Gastroesophageal sphincter (tissue), 4 donors: Measurements from ENCODE around the gene CDH4. TPM values are rescaled to one million over a fixed set of nuclear protein-coding genes. Genes with fewer than 3 reads are reported as not detected.
A peak's percentile ranks its signal among the peaks of the same experiment; 100 is the strongest.

Source experiments
- ATAC-seq: fragments of 150-250 bp; one replicate; pipeline ENCODE4 v1.9.1; 2016; ENCODE audit warnings: mild to moderate bottlenecking, moderate library complexity
- H3K27ac ChIP-seq, 4 donors: fragments of 200-600 bp; sonication (generic) in 3 of 4; 1 replicate in 3 of 4; 2 replicates in 1 of 4; pipeline ENCODE4 v1.5.1; 2016 to 2019
- H3K27me3 ChIP-seq: fragments of 200-600 bp; sonication (generic); one replicate; pipeline ENCODE4 v1.5.1; 2019
- H3K36me3 ChIP-seq, 2 donors: fragments of 200-600 bp; sonication (generic); one replicate each; pipeline ENCODE4 v1.5.1; 2019; ENCODE audit warnings: control low read depth in 1 of 2
- H3K4me1 ChIP-seq, 3 donors: fragments of 200-600 bp; sonication (generic); 1 replicate in 2 of 3; 2 replicates in 1 of 3; pipeline ENCODE4 v1.5.1; 2016 to 2019; ENCODE audit warnings: control low read depth in 2 of 3
- H3K4me3 ChIP-seq, 2 donors: fragments of 200-600 bp; sonication (generic); one replicate each; pipeline ENCODE4 v1.5.1; 2019; ENCODE audit warnings: mild to moderate bottlenecking in 1 of 2, moderate library complexity in 1 of 2
- H3K9me3 ChIP-seq, 3 donors: fragments of 200-600 bp; sonication (generic); one replicate each; pipeline ENCODE4 v1.5.1; 2017 to 2019; ENCODE audit warnings: control low read depth in 2 of 3
- CTCF ChIP-seq, 4 experiments: fragments of 200-600 bp in 2 of 4; fragments of 450-650 bp in 2 of 4; sonication (generic) in 1 of 4; IDR thresholded peaks; one replicate each; pipeline ENCODE4 v1.5.1; 2017 to 2019; ENCODE audit warnings: antibody characterized with exemption in 4 of 4, mild to moderate bottlenecking in 2 of 4, moderate library complexity in 2 of 4
- EP300 ChIP-seq: sonication (generic); formaldehyde crosslinking; IDR thresholded peaks from one replicate; pipeline ENCODE4 v1.6.1; 2017; ENCODE audit warnings: antibody characterized with exemption, mild to moderate bottlenecking
- POLR2A ChIP-seq, 2 donors: fragments of 450-650 bp; IDR thresholded peaks; one replicate each; pipeline ENCODE4 v1.6.1; 2017; ENCODE audit warnings: antibody characterized with exemption in 2 of 2, mild to moderate bottlenecking in 2 of 2, moderate library complexity in 1 of 2
- POLR2AphosphoS5 ChIP-seq: sonication (generic); formaldehyde crosslinking; IDR thresholded peaks from one replicate; pipeline ENCODE4 v1.6.1; 2017; ENCODE audit warnings: antibody characterized with exemption
- WGBS, 2 donors: methylation state at CpG; one replicate each; pipeline ENCODE4 v1.1.5; 2018; ENCODE audit warnings: low coverage in 1 of 2; 5-methylcytosine and 5-hydroxymethylcytosine counted together
- total RNA-seq, 4 donors: library from RNA; depleted of rRNA; stranded (reverse); fragments of >200 nt; gene quantifications; one replicate each; pipeline ENCODE4 v1.1.0, GENCODE V29; 2016

Gene CDH4
- total RNA-seq, 4 donors from 2014 or later, result under 0.01 to 1.5 (median 0.42) TPM; not detected in 1

GRCh38 chr20:61718361-61719005 lies 466.4 kb downstream of the CDH4 start:
- 60% methylated on average over 2 of the region's 11 CpGs; no CpG with 5 or more reads in 1 of the 2 donors for WGBS, 2 donors
- H3K27me3 ChIP-seq, result peaks cover 59% of the 10 kb centered on the region
- H3K4me3 ChIP-seq, result no peak overlapping the region
- no peaks in the 10 kb centered on the region for H3K36me3 ChIP-seq
- H3K4me1 ChIP-seq, result no peaks in the 10 kb centered on the region
- H3K27ac ChIP-seq, result no peak overlapping the region
- TF ChIP-seq CTCF (IDR thresholded peaks at IDR 0.05) (no peak), POLR2A (IDR thresholded peaks at IDR 0.05) (no peak), POLR2AphosphoS5 (no peak), EP300 (no peak)
- H3K9me3 ChIP-seq, result peaks cover 0 to 18% (median 0%) of the 10 kb centered on the region in 3 donors
- no peak for ATAC-seq

- peaks cover 72% of the 10 kb centered on the region for H3K27me3 ChIP-seq
- no peaks in the 10 kb centered on the region for H3K4me1 ChIP-seq
- peak overlapping the region in 1 of 2 donors; percentile 3 for H3K4me3 ChIP-seq
- H3K36me3 ChIP-seq, result no peaks in the 10 kb centered on the region
- no peak for TF ChIP-seq POLR2A (IDR thresholded peaks at IDR 0.05)
- peaks cover 0 to 18% (median 0%) of the 10 kb centered on the region in 3 donors for H3K9me3 ChIP-seq
- 23 to 32% methylated on average over 5 to 8 of the region's 25 CpGs for WGBS, 2 donors
- H3K27ac ChIP-seq, result no peak overlapping the region
- no peak for ATAC-seq
These were observed 467.8 kb downstream of the CDH4 start for GRCh38 chr20:61719691-61720347.

- H3K4me3 ChIP-seq, result no peak overlapping the region
- no peak overlapping the region for H3K27ac ChIP-seq
- no peak for TF ChIP-seq POLR2A (IDR thresholded peaks at IDR 0.05)
- TF ChIP-seq POLR2AphosphoS5, result no peak
- TF ChIP-seq EP300, result no peak
- no peak for TF ChIP-seq CTCF (IDR thresholded peaks at IDR 0.05)
- H3K36me3 ChIP-seq, result no peaks in the 10 kb centered on the region
- WGBS, 2 donors, result 42 to 83% methylated on average over 2 to 4 of the region's 4 CpGs
- ATAC-seq, result no peak
- H3K27me3 ChIP-seq, result peaks cover 77% of the 10 kb centered on the region
- no peaks in the 10 kb centered on the region for H3K4me1 ChIP-seq
- H3K9me3 ChIP-seq, result peaks cover 0 to 18% (median 0%) of the 10 kb centered on the region in 3 donors
These were observed 468.3 kb downstream of the CDH4 start for GRCh38 chr20:61720348-61720696.

GRCh38 chr20:61722146-61722678 lies 470.2 kb downstream of the CDH4 start:
- no peaks in the 10 kb centered on the region for H3K36me3 ChIP-seq
- ATAC-seq, result no peak
- no peaks in the 10 kb centered on the region for H3K9me3 ChIP-seq
- WGBS, 2 donors, result 9 to 23% methylated on average over 4 of the region's 8 CpGs
- TF ChIP-seq POLR2AphosphoS5, result no peak
- no peak overlapping the region for H3K4me3 ChIP-seq
- no peaks in the 10 kb centered on the region for H3K4me1 ChIP-seq
- H3K27me3 ChIP-seq, result peaks cover 72% of the 10 kb centered on the region
- H3K27ac ChIP-seq, result no peak overlapping the region

GRCh38 chr20:61723529-61724257 lies 471.6 kb downstream of the CDH4 start:
- no peak overlapping the region for H3K27ac ChIP-seq
- no peaks in the 10 kb centered on the region for H3K36me3 ChIP-seq
- WGBS, 2 donors, result 67 to 71% methylated on average over 2 to 7 of the region's 12 CpGs
- H3K4me1 ChIP-seq, result no peaks in the 10 kb centered on the region
- no peak overlapping the region for H3K4me3 ChIP-seq
- TF ChIP-seq CTCF (IDR thresholded peaks at IDR 0.05) (no peak), EP300 (no peak), POLR2A (IDR thresholded peaks at IDR 0.05) (no peak), POLR2AphosphoS5 (no peak)
- no peaks in the 10 kb centered on the region for H3K9me3 ChIP-seq
- H3K27me3 ChIP-seq, result peaks cover 65% of the 10 kb centered on the region
- ATAC-seq, result no peak
